ENCODE measurements around the gene NFYB. TPM values are rescaled to one million over a fixed set of nuclear protein-coding genes. Genes with fewer than 3 reads are reported as not detected.
"Not testable (repeated sequence)": the region's sequence is repeated elsewhere in the genome, so short reads cannot be mapped to it uniquely, and the experiment has no call there.

NFYB gene
- total RNA-seq, 1 experiment from 2014 or later: 31.5 TPM

DNA sequence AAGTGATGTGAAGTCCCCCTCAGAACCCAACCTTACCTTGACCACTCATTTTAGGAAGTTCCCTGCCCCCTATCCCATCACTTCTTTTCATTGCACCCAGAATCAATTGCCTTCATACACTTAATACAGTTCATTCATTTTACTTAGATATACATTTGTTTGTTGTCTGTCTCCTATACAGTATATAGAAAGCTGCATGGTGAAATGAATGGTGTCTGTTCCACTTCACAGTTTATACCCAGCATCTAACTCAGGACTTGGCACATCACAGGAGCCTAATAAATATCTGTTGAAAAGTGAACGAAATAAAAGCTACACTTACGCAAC, 39.3 kb upstream of the NFYB start:
- Histone ChIP-seq H3K27me3 (ENCODE audit: control insufficient read depth, insufficient read depth, low read length) (no peaks in the 10 kb centered on the region), H3K4me1 (ENCODE audit: control insufficient read depth, insufficient read depth, low read length) (peaks cover 19% of the 10 kb centered on the region), H3K9me3 (ENCODE audit: control insufficient read depth, insufficient read depth, low read depth, low read length) (no peaks in the 10 kb centered on the region), H3K36me3 (ENCODE audit: control insufficient read depth, insufficient read depth, low read length) (no peaks in the 10 kb centered on the region), H3K27ac (ENCODE audit: low read length) (peak overlapping the region; percentile 19; the same call in 1 of the 2 replicates), H3K4me3 (ENCODE audit: low read depth in 2 of 2, low read length in 2 of 2) (no peak overlapping the region)
- TF ChIP-seq POLR2AphosphoS5 (IDR thresholded peaks at IDR 0.05; ENCODE audit: low read depth, low read length) (no peak), TCF7L2 (IDR thresholded peaks at IDR 0.05; ENCODE audit: low read depth, low read length) (no peak), SIN3A (IDR thresholded peaks at IDR 0.05; ENCODE audit: borderline replicate concordance, insufficient read depth, low read depth, low read length) (no peak), CTCF (IDR thresholded peaks at IDR 0.05) (no peak)
- TF ChIP-seq, protein P1, sequence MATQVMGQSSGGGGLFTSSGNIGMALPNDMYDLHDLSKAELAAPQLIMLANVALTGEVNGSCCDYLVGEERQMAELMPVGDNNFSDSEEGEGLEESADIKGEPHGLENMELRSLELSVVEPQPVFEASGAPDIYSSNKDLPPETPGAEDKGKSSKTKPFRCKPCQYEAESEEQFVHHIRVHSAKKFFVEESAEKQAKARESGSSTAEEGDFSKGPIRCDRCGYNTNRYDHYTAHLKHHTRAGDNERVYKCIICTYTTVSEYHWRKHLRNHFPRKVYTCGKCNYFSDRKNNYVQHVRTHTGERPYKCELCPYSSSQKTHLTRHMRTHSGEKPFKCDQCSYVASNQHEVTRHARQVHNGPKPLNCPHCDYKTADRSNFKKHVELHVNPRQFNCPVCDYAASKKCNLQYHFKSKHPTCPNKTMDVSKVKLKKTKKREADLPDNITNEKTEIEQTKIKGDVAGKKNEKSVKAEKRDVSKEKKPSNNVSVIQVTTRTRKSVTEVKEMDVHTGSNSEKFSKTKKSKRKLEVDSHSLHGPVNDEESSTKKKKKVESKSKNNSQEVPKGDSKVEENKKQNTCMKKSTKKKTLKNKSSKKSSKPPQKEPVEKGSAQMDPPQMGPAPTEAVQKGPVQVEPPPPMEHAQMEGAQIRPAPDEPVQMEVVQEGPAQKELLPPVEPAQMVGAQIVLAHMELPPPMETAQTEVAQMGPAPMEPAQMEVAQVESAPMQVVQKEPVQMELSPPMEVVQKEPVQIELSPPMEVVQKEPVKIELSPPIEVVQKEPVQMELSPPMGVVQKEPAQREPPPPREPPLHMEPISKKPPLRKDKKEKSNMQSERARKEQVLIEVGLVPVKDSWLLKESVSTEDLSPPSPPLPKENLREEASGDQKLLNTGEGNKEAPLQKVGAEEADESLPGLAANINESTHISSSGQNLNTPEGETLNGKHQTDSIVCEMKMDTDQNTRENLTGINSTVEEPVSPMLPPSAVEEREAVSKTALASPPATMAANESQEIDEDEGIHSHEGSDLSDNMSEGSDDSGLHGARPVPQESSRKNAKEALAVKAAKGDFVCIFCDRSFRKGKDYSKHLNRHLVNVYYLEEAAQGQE (IDR thresholded peaks at IDR 0.05; ENCODE audit: insufficient read depth in 1 of 2, low read depth in 2 of 2, low read length in 1 of 2): no peak
- ChIA-PET POLR2A (no interaction called here), CTCF (no interaction called here)
- intact Hi-C loops (cut with micrococcal nuclease; ENCODE audit: unreplicated experiment) (no loop called here), in situ Hi-C loops (cut with HindIII; ENCODE audit: low pct_unique_long_range_greater_than_20kb, low sequenced_read_pairs) (no loop called here)
- DNase-seq (ENCODE audit: low read depth, low spot score): no peak
- no TSS peak for BruUV-seq (replicated peaks)
- no peak for ATAC-seq

GRCh38 chr12:104175726-104176247, 37.8 kb upstream of the NFYB start:
- no peak overlapping the region for H3K4me3 ChIP-seq (ENCODE audit: low read depth in 2 of 2, low read length in 2 of 2)
- no peaks in the 10 kb centered on the region for H3K9me3 ChIP-seq (ENCODE audit: control insufficient read depth, insufficient read depth, low read depth, low read length)
- ChIA-PET POLR2A (no interaction called here), CTCF (no interaction called here)
- no peaks in the 10 kb centered on the region for H3K36me3 ChIP-seq (ENCODE audit: control insufficient read depth, insufficient read depth, low read length)
- DNase-seq (ENCODE audit: low read depth, low spot score) (no peak), ATAC-seq (no peak)
- TF ChIP-seq CTCF (IDR thresholded peaks at IDR 0.05): no peak
- TF ChIP-seq, protein P1 (IDR thresholded peaks at IDR 0.05; ENCODE audit: insufficient read depth in 1 of 2, low read depth in 2 of 2, low read length in 1 of 2): no peak
- no peak for TF ChIP-seq SIN3A (IDR thresholded peaks at IDR 0.05; ENCODE audit: borderline replicate concordance, insufficient read depth, low read depth, low read length)
- BruUV-seq (replicated peaks): no TSS peak
- in situ Hi-C loops (cut with HindIII; ENCODE audit: low pct_unique_long_range_greater_than_20kb, low sequenced_read_pairs): no loop called here
- peaks cover 11% of the 10 kb centered on the region for H3K4me1 ChIP-seq (ENCODE audit: control insufficient read depth, insufficient read depth, low read length)
- H3K27me3 ChIP-seq (ENCODE audit: control insufficient read depth, insufficient read depth, low read length): no peaks in the 10 kb centered on the region
- intact Hi-C loops (cut with micrococcal nuclease; ENCODE audit: unreplicated experiment): no loop called here
- H3K27ac ChIP-seq (ENCODE audit: low read length): no peak overlapping the region

GRCh38 chr12:104173804-104174203, 35.8 kb upstream of the NFYB start:
- H3K27me3 ChIP-seq (ENCODE audit: control insufficient read depth, insufficient read depth, low read length); H3K4me3 ChIP-seq (ENCODE audit: low read depth in 2 of 2, low read length in 2 of 2); H3K4me1 ChIP-seq (ENCODE audit: control insufficient read depth, insufficient read depth, low read length); DNase-seq (ENCODE audit: low read depth, low spot score); in situ Hi-C loops (cut with HindIII; ENCODE audit: low pct_unique_long_range_greater_than_20kb, low sequenced_read_pairs); H3K9me3 ChIP-seq (ENCODE audit: control insufficient read depth, insufficient read depth, low read depth, low read length); POLR2A ChIA-PET; intact Hi-C loops (cut with micrococcal nuclease; ENCODE audit: unreplicated experiment); H3K36me3 ChIP-seq (ENCODE audit: control insufficient read depth, insufficient read depth, low read length); H3K27ac ChIP-seq (ENCODE audit: low read length); BruUV-seq (replicated peaks); ATAC-seq; CTCF ChIA-PET: not testable (repeated sequence)

Data from Panc1 (cell line).